Cardiac septum (tissue), 1 donor: ENCODE data around the gene ZMIZ1. TPM values are rescaled to one million over a fixed set of nuclear protein-coding genes. Genes with fewer than 3 reads are reported as not detected.

ENCODE experiments used
- DNase-seq: peaks from one replicate; pipeline ENCODE4 v3.0.0-alpha.2; 2020; ENCODE audit warnings: low spot score
- intact Hi-C: fragments of 100-400 bp; cut with DNase I; formaldehyde crosslinking; loops from one replicate; pipeline ENCODE4 v1.14.0; 2022
- total RNA-seq: library from RNA; stranded (reverse); fragmentation: NEBNext Ultra II Directional; extraction: Animal tissue kit (Norgen Biotek cat#: 25700); gene quantifications from one replicate; pipeline ENCODE4 v1.2.1, GENCODE V29; 2021
- donor health status: DM: no; HTN: no; CAD: no.

ZMIZ1 gene
- total RNA-seq, 1 donor from 2014 or later: 40.7 TPM

GRCh38 chr10:79239924-79240581 lies 171.3 kb downstream of the ZMIZ1 start:
- DNase-seq: no peak
- intact Hi-C loops: no loop called here

DNA sequence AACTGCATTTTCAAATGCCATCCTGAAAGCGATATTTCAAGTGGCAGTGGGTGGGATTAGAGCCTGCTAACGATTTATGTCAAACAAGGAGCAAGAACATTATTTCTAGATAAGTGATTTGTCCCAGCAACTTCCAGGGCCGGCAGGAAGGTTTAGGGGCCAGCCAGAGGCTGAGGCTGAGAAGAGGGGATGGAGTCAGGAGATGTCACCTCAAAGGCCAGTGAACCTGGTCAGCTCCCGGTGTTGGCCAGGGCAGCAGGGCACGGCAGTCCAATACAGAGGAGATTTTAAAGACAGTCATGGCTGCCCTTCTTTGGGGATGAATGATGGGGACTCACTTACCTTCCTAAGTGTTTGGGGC lies 172.8 kb downstream of the ZMIZ1 start:
- intact Hi-C loops: no loop called here
- DNase-seq: no peak

- intact Hi-C loops: loop anchor here (2.0 kb wide), 1 partner anchor 19 kb away; no protein-coding TSS in a partner anchor
- DNase-seq: peak; percentile 89
Observed at GRCh38 chr10:79241990-79242619, 173.3 kb downstream of the ZMIZ1 start.

DNA sequence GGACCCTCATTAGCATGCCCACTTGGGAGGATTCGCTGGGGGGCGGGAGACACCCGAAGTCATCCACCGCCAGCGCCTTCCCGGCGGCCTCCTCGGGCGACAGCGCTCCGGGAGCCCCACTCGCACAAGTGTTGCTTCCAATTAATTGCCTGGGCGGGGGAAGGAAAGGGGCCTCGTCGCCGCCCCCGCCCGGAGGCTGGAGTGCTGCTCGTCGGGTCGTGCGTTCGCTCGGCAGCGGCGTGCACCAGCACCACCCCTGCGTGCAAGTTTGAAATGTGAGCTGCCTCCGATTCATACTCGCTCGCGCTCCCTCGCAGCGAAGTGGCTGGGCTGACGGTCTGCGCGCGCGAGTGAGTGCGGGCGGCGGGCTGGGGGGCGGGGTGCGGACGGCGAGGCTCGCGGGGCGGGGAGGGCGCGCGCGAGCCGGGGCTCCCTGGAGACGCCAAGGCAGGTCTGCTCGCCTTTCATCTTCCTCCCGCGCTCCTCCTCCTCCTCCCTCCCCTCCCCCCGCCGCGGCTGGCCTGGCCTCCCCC lies 173.9 kb downstream of the ZMIZ1 start:
- intact Hi-C loops: loop anchor here (2.0 kb wide), 1 partner anchor 20 kb away; no protein-coding TSS in a partner anchor
- DNase-seq: peak; percentile 85

DNA sequence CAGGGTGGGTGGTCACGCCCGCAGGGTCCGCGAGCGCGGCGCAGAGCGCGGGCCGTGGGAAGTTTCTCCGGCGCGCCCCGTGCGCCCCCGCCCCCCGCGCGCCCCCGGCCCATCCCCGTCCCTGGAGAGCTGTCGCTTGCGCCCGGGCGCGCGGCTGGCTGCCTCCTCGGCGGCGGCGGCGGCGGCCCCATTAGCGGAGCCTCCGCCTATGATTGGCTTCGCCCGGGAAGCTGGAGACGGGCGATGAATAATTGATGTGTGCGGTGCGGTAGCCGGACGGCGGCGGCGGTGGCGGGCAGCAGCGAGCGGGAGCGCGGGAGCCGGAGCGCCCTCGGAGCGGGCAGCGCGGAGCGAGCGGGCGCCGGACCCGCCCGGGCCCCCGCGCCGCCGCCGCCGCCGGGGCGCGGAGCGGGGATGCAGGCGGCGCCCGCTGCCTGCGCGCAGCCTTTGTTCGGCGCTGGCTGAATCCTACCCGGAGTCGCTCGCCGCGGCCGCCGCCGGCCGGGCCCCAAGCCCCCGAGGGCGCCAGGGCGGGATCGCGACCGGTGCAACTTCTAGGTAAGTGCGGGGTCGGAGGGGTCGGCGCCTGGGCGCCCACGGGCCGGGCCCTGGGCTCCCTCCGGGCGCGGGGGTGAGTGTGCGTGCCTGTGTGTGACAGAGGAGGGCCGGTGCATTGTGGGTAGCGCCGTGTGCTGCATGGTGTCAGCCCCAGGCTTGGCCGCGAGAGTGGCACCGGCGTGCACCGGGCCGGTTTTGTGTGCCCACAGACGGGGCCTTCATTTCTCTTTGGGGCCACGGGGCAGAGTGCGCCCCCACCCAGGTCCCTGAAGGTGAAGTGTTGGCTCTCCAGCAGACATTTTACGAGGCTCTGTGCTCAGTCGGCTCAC lies 174.7 kb downstream of the ZMIZ1 start:
- intact Hi-C loops: loop anchor here (2.0 kb wide), 1 partner anchor 21 kb away; no protein-coding TSS in a partner anchor
- DNase-seq: peak; percentile 85

- DNase-seq: no peak
- intact Hi-C loops: no loop called here
Observed at GRCh38 chr10:79244068-79244442, 175.3 kb downstream of the ZMIZ1 start.

- intact Hi-C loops: no loop called here
- DNase-seq: no peak
Observed at GRCh38 chr10:79244841-79245504, 176.2 kb downstream of the ZMIZ1 start.

DNA sequence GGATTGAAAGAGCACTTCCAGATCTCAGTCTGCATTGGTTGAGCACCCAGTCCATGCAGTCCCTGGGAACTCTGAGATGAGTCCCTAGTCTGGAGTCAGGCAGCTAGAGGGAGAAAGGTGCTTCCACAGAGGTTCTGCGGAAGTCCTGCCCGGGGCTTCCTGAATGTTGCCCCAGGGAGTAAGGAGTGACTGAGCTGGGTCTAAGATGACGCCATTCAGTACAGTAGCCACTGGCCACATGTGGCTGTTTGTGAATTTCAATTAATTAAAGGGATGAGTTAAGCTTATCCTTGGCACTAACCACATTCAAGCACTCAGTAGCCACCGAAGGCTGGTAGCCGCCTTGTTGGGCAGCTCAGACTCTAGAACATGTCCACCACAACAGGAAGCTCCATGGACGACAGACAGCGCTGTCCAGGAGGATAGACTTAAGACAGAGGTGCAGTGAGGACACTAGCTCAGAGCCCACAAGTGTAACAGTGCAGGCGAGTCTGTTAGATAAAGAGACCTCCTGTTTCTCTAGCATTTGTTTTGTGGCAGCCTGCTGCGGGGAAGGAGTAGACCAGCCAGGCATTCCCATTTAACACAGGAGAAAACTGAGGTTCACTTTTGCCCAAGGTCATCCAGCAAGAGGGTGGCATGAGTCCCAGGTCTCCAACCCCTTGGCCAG lies 176.9 kb downstream of the ZMIZ1 start:
- no peak for DNase-seq
- intact Hi-C loops: no loop called here

DNA sequence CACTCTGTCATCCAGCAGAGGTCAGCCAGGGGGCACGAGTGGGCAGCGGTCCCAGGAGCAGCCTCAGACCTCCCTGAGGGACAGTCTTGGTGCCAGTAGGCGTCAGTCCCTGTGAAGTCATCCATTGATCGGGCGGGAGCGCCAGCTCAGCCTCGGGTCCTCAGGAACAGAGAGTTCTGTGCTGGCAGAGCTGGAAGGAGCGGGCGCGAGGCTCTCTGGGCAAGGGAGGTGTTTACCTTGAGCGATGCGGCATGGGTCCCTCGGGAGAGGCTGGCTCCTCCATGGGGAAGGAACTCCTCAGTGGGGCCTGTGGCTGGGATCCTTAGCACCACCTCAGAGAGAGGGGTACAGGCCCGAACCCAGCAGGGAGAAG lies 177.4 kb downstream of the ZMIZ1 start:
- DNase-seq: no peak
- intact Hi-C loops: no loop called here

- intact Hi-C loops: no loop called here
Observed at GRCh38 chr10:79246606-79247275, 178.0 kb downstream of the ZMIZ1 start.

GRCh38 chr10:79247373-79248137 lies 178.8 kb downstream of the ZMIZ1 start:
- intact Hi-C loops: no loop called here
- DNase-seq: no peak

More at GRCh38 chr10:79246606-79247275, 178.0 kb downstream of the ZMIZ1 start:
- peak; percentile 89 for DNase-seq

GRCh38 chr10:79248341-79249185 lies 179.8 kb downstream of the ZMIZ1 start:
- peak; percentile 89 for DNase-seq
- intact Hi-C loops: no loop called here

DNA sequence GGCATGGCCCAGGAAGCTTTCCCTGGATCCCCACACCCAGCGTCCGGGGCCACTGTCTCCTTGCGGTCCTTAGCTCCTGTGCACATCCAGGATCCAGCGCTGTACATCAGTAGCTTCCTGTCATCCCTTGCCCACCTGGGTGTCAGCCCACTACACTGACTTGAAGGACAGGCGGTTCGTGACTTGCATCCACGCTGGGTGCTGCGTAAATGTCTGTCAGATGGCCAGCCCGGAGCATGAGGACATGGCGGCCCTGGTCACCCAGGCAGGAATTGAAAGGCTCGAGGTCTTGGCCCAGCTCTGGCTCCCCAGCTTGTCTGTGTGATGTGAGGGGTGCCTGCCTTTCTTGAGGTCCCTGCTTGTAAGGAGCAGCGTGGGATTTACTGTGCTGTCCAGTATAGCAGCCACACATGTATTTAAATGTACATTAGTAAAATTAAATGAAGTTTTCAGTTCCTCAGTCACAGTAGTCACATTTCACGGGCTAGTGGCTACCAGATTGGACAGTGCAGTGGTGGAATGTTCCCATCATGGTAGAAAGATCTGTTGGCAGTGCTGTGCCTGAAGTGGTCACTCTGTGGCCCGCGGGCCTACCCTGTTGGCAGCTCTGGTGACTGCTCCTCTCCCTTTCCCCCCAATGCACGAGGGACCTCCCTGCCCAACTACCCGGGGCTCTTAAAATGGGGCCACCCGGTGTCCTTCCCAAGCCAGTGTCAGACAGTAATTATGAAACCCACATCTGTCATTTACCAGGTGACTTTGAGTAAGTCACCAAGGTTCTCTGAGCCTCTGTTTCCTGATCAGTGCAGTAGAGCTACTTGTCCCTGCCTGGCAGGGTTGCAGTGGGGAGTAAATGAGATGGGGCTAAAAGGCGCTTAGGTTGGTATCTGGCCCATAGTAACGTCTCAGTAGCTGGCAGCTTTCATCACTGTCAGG lies 180.7 kb downstream of the ZMIZ1 start:
- DNase-seq: no peak
- intact Hi-C loops: no loop called here

- intact Hi-C loops: no loop called here
- DNase-seq: peak; percentile 90
Observed at GRCh38 chr10:79250259-79250658, 181.5 kb downstream of the ZMIZ1 start.

- intact Hi-C loops: no loop called here
Observed at GRCh38 chr10:79252450-79252849, 183.7 kb downstream of the ZMIZ1 start.

DNA sequence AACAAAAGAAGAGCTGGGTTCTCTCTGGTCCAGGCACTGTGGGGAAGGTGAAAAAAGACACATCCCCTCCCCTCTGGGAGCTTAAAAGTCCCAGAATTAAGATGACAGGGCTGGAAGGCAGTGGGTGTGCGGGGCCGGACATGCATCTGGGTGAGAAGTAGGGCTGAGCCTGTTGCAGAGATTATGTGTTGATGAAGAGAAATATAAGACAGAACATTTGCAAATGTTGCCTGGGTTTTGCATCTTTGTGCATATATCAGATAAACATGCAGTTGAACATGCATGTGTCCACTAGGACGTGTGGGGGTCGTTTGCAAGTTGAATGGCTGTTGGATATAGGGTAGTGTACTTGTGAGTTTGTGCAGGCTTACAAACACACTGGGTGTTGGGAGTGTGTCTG lies 184.2 kb downstream of the ZMIZ1 start:
- DNase-seq: no peak
- intact Hi-C loops: no loop called here

More at GRCh38 chr10:79252450-79252849, 183.7 kb downstream of the ZMIZ1 start:
- no peak for DNase-seq
